HepG2 (cell line): Measurements from ENCODE around the gene MORN3. TPM values are rescaled to one million over a fixed set of nuclear protein-coding genes. Genes with fewer than 3 reads are reported as not detected.
A peak's percentile ranks its signal among the peaks of the same experiment; 100 is the strongest.

Source experiments
- ATF7 ChIP-seq, 2 experiments: fragments of 450-650 bp in 1 of 2; sonication (generic) in 1 of 2; formaldehyde crosslinking in 1 of 2; IDR thresholded peaks; 2 replicates each; pipeline versions ENCODE4 v1.4.0 to v1.6.1; 2016 to 2020; ENCODE audit warnings: antibody characterized with exemption in 1 of 2, mild to moderate bottlenecking in 1 of 2, missing genetic modification reagents in 1 of 2
- DZIP1 ChIP-seq: sonication (generic); formaldehyde crosslinking; IDR thresholded peaks from 2 replicates; pipeline ENCODE4 v1.5.0; 2020; ENCODE audit warnings: mild to moderate bottlenecking, missing genetic modification reagents
- ZFAT ChIP-seq: sonication (generic); formaldehyde crosslinking; conservative IDR thresholded peaks from 2 replicates; pipeline ENCODE4 v1.8.1; 2023; ENCODE audit warnings: missing genetic modification reagents, inconsistent platforms
- polyA plus RNA-seq, 8 experiments: library from polyadenylated mRNA; depleted of rRNA in 3 of 8; stranded (reverse) in 7 of 8; unstranded in 1 of 8; fragments of >200 nt; fragmentation: Illumina TruSeq in 4 of 8; extraction: Trizol in 4 of 8; gene quantifications; 2 replicates each; pipeline versions ENCODE4 v1.2.1 to v1.2.3, GENCODE V29; 2011 to 2016; ENCODE audit warnings: low read depth in 4 of 8, missing spikeins in 1 of 8, mixed read lengths in 1 of 8; ENCODE audit not compliant: insufficient read depth in 1 of 8
- total RNA-seq, 5 experiments: library from RNA; depleted of rRNA; stranded (reverse); fragments of >200 nt; fragmentation: Illumina TruSeq; extraction: Trizol; gene quantifications; 2 replicates each; pipeline ENCODE4 v1.2.3, GENCODE V29; 2016; ENCODE audit warnings: low read depth in 1 of 5
- TF ChIP-seq, protein P1 (sequence below): sonication (generic); formaldehyde crosslinking; IDR thresholded peaks from one replicate; pipeline ENCODE4 v1.5.1; 2020; ENCODE audit warnings: mild to moderate bottlenecking, missing genetic modification reagents; ENCODE audit errors: not compliant biosample characterization
- TF ChIP-seq, protein P2 (sequence below), 2 experiments: fragments of 450-650 bp in 1 of 2; sonication (generic) in 1 of 2; formaldehyde crosslinking; IDR thresholded peaks; 2 replicates each; pipeline versions ENCODE4 v1.5.0 to v1.8.0; 2020 to 2022; ENCODE audit warnings: mild to moderate bottlenecking in 1 of 2, missing genetic modification reagents in 1 of 2

Gene MORN3
- total and polyA plus RNA-seq, 2 of the 13 experiments (the other 11 are each of a cell fraction or from before 2014, with no cell fraction given), result 1.1 to 2.0 TPM

DNA sequence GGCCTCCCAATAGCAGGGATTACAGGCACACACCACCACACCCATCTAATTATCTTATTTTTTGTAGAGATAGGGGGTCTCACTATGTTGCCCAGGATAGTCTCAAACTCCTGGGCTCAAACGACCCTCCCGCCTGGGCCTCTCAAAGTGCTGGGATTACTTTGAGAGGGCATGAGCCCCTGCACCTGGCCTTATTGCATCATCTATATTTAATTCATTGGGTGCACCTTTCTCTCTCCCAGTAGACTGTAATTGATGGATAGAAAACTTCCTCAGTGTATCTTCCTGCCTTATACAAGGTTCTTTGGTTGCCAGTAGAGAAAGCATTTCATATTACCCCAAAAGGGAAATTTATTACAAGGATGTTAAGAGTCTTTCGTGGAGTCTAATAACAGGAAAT lies 8.9 kb upstream of the MORN3 start (continued):
- TF ChIP-seq, protein P1, sequence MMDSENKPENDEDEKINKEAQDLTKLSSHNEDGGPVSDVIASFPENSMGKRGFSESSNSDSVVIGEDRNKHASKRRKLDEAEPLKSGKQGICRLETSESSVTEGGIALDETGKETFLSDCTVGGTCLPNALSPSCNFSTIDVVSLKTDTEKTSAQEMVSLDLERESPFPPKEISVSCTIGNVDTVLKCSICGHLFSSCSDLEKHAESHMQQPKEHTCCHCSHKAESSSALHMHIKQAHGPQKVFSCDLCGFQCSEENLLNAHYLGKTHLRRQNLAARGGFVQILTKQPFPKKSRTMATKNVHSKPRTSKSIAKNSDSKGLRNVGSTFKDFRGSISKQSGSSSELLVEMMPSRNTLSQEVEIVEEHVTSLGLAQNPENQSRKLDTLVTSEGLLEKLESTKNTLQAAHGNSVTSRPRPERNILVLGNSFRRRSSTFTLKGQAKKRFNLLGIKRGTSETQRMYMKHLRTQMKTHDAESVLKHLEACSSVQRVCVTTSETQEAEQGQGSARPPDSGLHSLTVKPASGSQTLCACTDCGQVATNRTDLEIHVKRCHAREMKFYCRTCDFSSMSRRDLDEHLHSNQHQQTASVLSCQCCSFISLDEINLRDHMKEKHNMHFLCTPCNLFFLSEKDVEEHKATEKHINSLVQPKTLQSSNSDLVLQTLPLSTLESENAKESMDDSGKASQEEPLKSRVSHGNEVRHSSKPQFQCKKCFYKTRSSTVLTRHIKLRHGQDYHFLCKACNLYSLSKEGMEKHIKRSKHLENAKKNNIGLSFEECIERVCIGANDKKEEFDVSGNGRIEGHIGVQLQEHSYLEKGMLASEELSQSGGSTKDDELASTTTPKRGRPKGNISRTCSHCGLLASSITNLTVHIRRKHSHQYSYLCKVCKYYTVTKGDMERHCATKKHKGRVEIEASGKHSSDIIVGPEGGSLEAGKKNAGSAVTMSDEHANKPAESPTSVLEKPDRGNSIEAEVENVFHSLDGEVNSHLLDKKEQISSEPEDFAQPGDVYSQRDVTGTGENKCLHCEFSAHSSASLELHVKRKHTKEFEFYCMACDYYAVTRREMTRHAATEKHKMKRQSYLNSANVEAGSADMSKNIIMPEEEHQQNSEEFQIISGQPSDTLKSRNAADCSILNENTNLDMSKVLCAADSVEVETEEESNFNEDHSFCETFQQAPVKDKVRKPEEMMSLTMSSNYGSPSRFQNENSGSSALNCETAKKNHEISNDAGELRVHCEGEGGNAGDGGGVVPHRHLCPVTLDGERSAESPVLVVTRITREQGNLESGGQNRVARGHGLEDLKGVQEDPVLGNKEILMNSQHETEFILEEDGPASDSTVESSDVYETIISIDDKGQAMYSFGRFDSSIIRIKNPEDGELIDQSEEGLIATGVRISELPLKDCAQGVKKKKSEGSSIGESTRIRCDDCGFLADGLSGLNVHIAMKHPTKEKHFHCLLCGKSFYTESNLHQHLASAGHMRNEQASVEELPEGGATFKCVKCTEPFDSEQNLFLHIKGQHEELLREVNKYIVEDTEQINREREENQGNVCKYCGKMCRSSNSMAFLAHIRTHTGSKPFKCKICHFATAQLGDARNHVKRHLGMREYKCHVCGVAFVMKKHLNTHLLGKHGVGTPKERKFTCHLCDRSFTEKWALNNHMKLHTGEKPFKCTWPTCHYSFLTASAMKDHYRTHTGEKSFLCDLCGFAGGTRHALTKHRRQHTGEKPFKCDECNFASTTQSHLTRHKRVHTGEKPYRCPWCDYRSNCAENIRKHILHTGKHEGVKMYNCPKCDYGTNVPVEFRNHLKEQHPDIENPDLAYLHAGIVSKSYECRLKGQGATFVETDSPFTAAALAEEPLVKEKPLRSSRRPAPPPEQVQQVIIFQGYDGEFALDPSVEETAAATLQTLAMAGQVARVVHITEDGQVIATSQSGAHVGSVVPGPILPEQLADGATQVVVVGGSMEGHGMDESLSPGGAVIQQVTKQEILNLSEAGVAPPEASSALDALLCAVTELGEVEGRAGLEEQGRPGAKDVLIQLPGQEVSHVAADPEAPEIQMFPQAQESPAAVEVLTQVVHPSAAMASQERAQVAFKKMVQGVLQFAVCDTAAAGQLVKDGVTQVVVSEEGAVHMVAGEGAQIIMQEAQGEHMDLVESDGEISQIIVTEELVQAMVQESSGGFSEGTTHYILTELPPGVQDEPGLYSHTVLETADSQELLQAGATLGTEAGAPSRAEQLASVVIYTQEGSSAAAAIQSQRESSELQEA (CRISPR knock-in tag), result no peak
- no peak for TF ChIP-seq DZIP1 (CRISPR knock-in tag)
- TF ChIP-seq ZFAT (CRISPR knock-in tag), result no peak
- peak; percentile 44; the same call in 1 of the 2 replicates for TF ChIP-seq ATF7 (IDR thresholded peaks at IDR 0.05)
- TF ChIP-seq ATF7 (CRISPR knock-in tag; IDR thresholded peaks at IDR 0.05), result no peak
- TF ChIP-seq, protein P2, sequence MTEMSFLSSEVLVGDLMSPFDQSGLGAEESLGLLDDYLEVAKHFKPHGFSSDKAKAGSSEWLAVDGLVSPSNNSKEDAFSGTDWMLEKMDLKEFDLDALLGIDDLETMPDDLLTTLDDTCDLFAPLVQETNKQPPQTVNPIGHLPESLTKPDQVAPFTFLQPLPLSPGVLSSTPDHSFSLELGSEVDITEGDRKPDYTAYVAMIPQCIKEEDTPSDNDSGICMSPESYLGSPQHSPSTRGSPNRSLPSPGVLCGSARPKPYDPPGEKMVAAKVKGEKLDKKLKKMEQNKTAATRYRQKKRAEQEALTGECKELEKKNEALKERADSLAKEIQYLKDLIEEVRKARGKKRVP (CRISPR knock-in tag; IDR thresholded peaks at IDR 0.05), result peak in 1 of 2 experiments; percentile 79; a peak in 2 of 4 replicates
